NK-92 (cell line): ENCODE data around the gene CNTN6.

Experiments
- DNase-seq: peaks from one replicate; lab custom pipeline; 2025; ENCODE audit not compliant: unreplicated experiment; lab: John Stamatoyannopoulos, UW

CNTN6 gene

DNA sequence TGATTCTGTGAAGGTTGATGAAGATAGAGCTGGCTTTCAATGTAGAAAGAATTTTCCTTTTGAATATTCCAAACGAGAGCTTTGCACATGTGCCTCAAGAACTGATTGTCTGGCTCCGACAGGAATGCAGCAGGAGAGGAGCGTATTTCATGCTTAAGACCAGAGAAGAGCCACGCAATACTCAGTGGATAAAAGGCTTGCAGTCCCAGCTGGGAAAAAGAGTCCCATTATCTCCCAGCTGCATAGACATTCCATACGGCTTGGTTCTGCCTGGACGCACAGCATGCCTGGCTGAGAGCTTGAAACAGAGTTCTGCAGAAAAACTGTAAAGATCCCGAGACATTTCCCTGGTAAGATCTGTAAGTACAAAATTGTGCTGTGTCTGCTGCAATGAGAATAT, at the start of gene CNTN6:
TSS of gene CNTN6 (plus strand) at position 254 of the 400 bp plus-strand sequence. CDS start 54,985 bp downstream, outside the sequence.
- no peak for DNase-seq

DNA sequence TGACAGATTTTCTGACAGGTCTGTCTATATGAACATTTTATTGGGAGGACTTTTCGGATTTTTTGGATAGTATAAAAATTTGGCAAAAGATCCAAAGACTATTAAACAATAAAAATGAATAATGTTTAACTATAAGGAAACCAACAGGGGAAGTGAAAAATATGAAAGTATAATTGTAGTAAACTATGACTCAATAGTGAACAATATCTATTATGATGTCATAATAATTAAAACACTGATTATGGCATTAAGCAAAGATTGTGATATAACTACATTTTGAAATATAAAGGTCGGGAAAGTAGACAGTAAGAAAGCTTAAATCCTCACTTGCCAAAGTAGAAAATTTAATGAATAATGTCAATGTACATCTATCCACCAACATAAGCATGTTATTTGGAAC, 44.3 kb upstream of the CNTN6 start:
- no peak for DNase-seq

DNA sequence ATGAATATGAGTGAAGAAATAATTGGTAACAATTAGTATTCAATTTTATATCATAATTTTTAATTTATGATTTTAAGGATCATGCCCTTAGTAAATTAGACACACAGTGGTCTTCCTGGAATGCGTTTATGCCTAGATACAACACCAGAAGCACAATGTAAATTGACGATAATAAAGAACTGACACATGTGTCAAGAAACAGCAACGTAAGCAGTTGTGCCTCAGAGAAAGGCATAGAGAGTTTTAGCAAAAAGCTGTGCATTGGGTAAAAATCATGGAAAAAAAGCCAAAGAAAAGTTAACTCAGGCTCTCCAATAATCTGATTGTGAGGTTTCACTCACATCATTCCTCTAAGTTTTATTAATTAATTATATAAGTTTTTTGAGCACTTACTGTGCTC, 37.0 kb upstream of the CNTN6 start:
- no peak for DNase-seq

- DNase-seq = no peak
Measured at GRCh38 chr3:1056744-1057143, 36.1 kb upstream of the CNTN6 start.

GRCh38 chr3:1057436-1057835, 35.4 kb upstream of the CNTN6 start:
- DNase-seq = no peak

- DNase-seq = no peak
Measured at GRCh38 chr3:1068985-1069384, 23.8 kb upstream of the CNTN6 start.

DNA sequence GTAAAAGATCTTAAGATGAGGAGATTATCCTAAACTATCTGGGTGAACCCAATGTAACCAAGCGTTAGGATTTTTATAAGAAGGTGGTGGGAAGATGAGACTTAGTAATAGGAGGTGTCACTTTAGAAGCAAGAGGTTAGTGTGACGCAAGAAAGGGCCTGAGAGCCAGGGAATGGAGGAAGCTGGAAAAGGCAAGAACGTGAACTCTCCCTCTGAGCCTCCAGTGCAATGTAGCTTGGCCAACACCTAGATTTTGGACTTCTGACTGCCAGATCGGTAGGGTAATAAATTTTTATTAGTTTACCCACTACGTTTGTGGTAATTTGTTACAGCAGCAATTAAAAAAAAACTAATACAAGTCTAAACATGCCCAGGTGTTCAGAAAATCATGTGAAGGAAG, 20.8 kb upstream of the CNTN6 start:
- DNase-seq = no peak

GRCh38 chr3:1079662-1080061, 13.2 kb upstream of the CNTN6 start:
- DNase-seq = no peak

GRCh38 chr3:1082108-1082507, 10.7 kb upstream of the CNTN6 start:
- no peak for DNase-seq

- DNase-seq = no peak
Measured at GRCh38 chr3:1087066-1087560, 5.7 kb upstream of the CNTN6 start.

GRCh38 chr3:1088503-1088902, 4.3 kb upstream of the CNTN6 start:
- no peak for DNase-seq

DNA sequence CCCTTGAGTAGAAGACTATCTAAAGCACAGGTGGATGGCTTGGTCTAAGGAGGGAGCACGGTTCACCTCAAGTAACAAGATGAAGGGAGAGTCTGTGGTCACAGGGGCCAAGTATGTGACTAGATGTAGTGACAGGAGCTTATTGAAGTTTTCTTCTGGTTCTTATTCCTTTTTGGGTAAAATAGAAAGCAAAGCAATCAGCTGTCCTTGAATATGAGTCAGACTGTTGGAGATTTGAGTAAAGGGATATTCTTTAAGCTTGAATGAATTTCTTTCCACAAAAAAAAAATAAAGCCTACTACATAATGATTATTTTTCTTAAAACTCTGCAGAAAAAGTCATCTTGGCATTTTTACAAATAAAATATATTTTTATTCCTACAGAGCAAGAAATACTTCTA, 1.5 kb upstream of the CNTN6 start:
- no peak for DNase-seq

DNA sequence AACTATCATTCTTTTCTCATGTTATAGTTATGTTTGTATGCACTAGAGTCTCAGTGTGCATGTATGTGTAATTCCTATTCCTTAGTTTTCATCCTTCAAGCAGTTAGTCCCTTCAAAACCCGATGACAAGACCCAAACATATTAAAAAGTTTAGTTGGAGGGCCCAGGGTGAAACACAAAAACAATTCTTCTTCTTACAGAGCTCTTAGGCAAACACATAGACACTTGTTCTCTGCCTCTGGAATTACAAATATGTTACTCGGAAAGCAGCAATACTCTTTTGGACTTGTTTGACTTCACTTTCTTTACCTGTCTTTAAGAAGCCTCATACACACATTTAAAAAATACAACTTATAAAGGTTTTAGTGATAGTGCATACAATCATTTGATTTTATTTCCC, 763 bp upstream of the CNTN6 start:
- DNase-seq = no peak

- no peak for DNase-seq
Measured at GRCh38 chr3:1093217-1093616, 393 bp downstream of the CNTN6 start.

DNA sequence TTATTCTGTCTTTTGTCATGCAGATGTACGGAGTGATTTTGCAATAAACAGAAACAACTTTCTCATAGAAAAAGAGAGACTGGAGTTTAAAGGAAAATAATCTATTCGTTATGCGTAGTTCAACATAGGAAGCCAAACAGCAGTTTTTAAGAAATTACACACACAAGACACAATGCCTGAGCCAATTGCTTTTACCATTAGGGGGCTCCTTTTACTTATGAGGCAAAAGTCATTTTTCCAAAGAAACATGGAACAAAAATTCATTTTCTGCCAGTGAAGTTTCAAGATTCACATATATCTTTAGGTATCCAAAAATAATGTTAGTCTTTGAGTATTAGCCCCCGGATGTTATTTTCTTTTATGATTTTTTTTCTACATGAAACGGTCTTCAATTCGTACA, 10.7 kb downstream of the CNTN6 start:
- no peak for DNase-seq

- DNase-seq = no peak
Measured at GRCh38 chr3:1117843-1118473, 25.1 kb downstream of the CNTN6 start.

DNA sequence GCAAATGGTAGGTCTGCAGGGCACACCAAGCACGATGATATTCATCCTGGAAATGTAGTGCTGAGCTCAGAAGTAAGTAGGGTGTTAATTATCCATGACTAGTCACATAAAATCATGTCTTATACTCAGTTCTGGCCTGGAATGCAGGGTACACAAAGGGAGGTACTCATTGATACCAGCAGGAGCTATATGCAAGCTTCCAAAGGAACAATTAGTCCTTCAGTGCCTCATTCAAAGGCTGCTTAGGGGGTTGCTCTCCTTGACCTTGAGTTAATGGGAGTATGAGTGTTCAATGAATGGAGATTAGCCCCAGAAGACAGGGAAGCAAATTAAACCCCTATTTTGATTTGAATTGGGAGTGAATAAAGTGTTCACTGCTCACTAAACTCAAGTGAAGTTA, 38.3 kb downstream of the CNTN6 start:
- no peak for DNase-seq

- DNase-seq = no peak
Measured at GRCh38 chr3:1135194-1135593, 42.4 kb downstream of the CNTN6 start.

GRCh38 chr3:1138036-1138435, 45.2 kb downstream of the CNTN6 start:
- no peak for DNase-seq

DNA sequence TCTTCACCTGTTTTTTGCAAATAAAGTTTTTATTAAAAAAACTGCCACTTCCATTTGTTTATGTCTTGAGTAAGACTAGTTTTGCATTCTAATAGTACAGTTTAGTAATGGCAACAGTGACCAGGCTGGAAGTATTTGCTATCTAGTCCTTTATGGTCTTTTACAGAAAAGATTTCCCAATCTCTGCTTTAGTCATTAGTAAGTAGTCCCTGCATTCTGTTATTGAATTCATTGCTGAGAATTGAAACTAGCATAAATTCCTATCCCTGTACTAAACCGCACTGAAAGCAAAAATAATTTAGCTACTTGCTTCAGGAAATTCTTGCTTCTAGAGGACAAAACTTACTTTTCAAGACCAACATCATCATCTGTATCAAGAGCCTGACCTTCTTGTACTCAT, 46.2 kb downstream of the CNTN6 start:
- DNase-seq = no peak

GRCh38 chr3:1147326-1147725, 54.5 kb downstream of the CNTN6 start:
- no peak for DNase-seq

- DNase-seq = no peak
Measured at GRCh38 chr3:1147819-1148218, 55.0 kb downstream of the CNTN6 start.

GRCh38 chr3:1164101-1164500, 71.3 kb downstream of the CNTN6 start:
- no peak for DNase-seq
